Esophagus muscularis mucosa (tissue), 4 donors: Measurements from ENCODE around the gene NCOA3. TPM values are rescaled to one million over a fixed set of nuclear protein-coding genes. Genes with fewer than 3 reads are reported as not detected.
"Not testable (repeated sequence)": the region's sequence is repeated elsewhere in the genome, so short reads cannot be mapped to it uniquely, and the experiment has no call there.

Experiments used
- DNase-seq: peaks from one replicate; pipeline ENCODE4 v3.0.0-alpha.2; 2017; ENCODE audit errors: extremely low spot score
- H3K27ac ChIP-seq, 4 donors: fragments of 200-600 bp; sonication (generic); replicated peaks in 1 of 4; 1 replicate in 3 of 4; 2 replicates in 1 of 4; pipeline ENCODE4 v1.5.1; 2016 to 2019; ENCODE audit warnings: mild to moderate bottlenecking in 1 of 4
- H3K27me3 ChIP-seq, 4 donors: fragments of 200-600 bp; sonication (generic); one replicate each; pipeline versions ENCODE4 v1.5.1 to v1.6.0; 2016 to 2019
- H3K36me3 ChIP-seq, 4 donors: fragments of 200-600 bp; sonication (generic); one replicate each; pipeline ENCODE4 v1.5.1; 2016 to 2019
- H3K4me1 ChIP-seq, 4 donors: fragments of 200-600 bp; sonication (generic); one replicate each; pipeline ENCODE4 v1.5.1; 2016 to 2019
- H3K4me3 ChIP-seq, 4 donors: fragments of 200-600 bp; sonication (generic); 1 replicate in 2 of 4; 2 replicates in 2 of 4; pipeline ENCODE4 v1.5.1; 2016 to 2019; ENCODE audit warnings: mild to moderate bottlenecking in 4 of 4, moderate library complexity in 1 of 4
- H3K9me3 ChIP-seq, 4 donors: fragments of 200-600 bp; sonication (generic); 1 replicate in 3 of 4; 2 replicates in 1 of 4; pipeline ENCODE4 v1.5.1; 2016 to 2019
- EP300 ChIP-seq: sonication (generic); formaldehyde crosslinking; IDR thresholded peaks from one replicate; pipeline ENCODE4 v1.6.1; 2017; ENCODE audit warnings: antibody characterized with exemption
- POLR2A ChIP-seq: fragments of 450-650 bp; IDR thresholded peaks from one replicate; pipeline ENCODE4 v1.6.1; 2017; ENCODE audit warnings: antibody characterized with exemption, moderate library complexity, mild to moderate bottlenecking, low read depth
- POLR2AphosphoS5 ChIP-seq, 2 donors: sonication (generic); formaldehyde crosslinking; IDR thresholded peaks; one replicate each; pipeline ENCODE4 v1.6.1; 2017; ENCODE audit warnings: antibody characterized with exemption in 2 of 2
- WGBS: methylation state at CpG from one replicate; pipeline ENCODE4 v1.1.5; 2018; 5-methylcytosine and 5-hydroxymethylcytosine counted together
- intact Hi-C: fragments of 100-400 bp; cut with DNase I; formaldehyde crosslinking; loops from one replicate; pipeline ENCODE4 v1.15.1; 2023
- total RNA-seq, 4 donors: library from RNA; depleted of rRNA; stranded (reverse); fragments of >200 nt; gene quantifications; one replicate each; pipeline versions ENCODE4 v1.1.0 to v1.2.1, GENCODE V29; 2016
- TF ChIP-seq, protein P1 (sequence below), 3 experiments: fragments of 200-600 bp in 2 of 3; fragments of 450-650 bp in 1 of 3; sonication (generic) in 2 of 3; IDR thresholded peaks; one replicate each; pipeline ENCODE4 v1.5.1; 2017 to 2019; ENCODE audit warnings: antibody characterized with exemption in 3 of 3, mild to moderate bottlenecking in 2 of 3, moderate library complexity in 1 of 3

NCOA3 gene
- total RNA-seq, 4 donors from 2014 or later, result 25.7 to 51.4 (median 35.8) TPM

DNA sequence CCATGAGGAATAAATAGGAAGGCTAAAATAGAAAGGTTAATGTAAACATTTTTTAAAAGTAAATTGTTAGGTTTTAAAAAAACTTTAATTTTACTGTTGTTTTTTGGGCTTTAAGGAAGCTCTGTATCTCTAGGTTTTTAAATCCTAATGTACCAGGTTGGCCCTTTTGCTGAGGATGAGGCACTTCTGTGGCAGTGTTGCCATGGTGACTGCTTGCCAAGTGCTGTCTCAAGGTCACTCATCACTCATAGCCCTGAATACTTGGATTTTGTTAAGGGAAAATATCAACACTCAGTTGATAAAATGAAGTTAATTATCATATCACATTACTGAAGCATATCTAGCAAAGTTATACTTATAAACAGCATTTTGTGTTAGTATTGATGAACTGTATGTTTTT is 50.2 kb downstream of the NCOA3 start:
- Histone ChIP-seq H3K36me3 (no peaks in the 10 kb centered on the region), H3K9me3 (no peaks in the 10 kb centered on the region), H3K27ac (no peak overlapping the region), H3K4me3 (no peak overlapping the region), H3K27me3 (no peaks in the 10 kb centered on the region), H3K4me1 (peaks cover 5 to 16% (median 10%) of the 10 kb centered on the region in 4 donors)
- TF ChIP-seq POLR2A (no peak), POLR2AphosphoS5 (IDR thresholded peaks at IDR 0.05) (no peak), EP300 (no peak)
- TF ChIP-seq, protein P1, sequence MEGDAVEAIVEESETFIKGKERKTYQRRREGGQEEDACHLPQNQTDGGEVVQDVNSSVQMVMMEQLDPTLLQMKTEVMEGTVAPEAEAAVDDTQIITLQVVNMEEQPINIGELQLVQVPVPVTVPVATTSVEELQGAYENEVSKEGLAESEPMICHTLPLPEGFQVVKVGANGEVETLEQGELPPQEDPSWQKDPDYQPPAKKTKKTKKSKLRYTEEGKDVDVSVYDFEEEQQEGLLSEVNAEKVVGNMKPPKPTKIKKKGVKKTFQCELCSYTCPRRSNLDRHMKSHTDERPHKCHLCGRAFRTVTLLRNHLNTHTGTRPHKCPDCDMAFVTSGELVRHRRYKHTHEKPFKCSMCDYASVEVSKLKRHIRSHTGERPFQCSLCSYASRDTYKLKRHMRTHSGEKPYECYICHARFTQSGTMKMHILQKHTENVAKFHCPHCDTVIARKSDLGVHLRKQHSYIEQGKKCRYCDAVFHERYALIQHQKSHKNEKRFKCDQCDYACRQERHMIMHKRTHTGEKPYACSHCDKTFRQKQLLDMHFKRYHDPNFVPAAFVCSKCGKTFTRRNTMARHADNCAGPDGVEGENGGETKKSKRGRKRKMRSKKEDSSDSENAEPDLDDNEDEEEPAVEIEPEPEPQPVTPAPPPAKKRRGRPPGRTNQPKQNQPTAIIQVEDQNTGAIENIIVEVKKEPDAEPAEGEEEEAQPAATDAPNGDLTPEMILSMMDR (IDR thresholded peaks at IDR 0.05), result no peak
- DNase-seq, result no peak
- intact Hi-C loops, result no loop called here

GRCh38 chr20:47552996-47553395 is 51.3 kb downstream of the NCOA3 start:
- H3K4me1 ChIP-seq, result peaks cover 17 to 27% (median 21%) of the 10 kb centered on the region in 4 donors
- no peak overlapping the region for H3K27ac ChIP-seq
- WGBS, result 91% methylated on average over 9 of the region's 9 CpGs
- no peak for TF ChIP-seq POLR2A
- TF ChIP-seq, protein P1 (IDR thresholded peaks at IDR 0.05), result no peak
- no peak for TF ChIP-seq POLR2AphosphoS5 (IDR thresholded peaks at IDR 0.05)
- TF ChIP-seq EP300, result no peak
- no peaks in the 10 kb centered on the region for H3K36me3 ChIP-seq
- no peaks in the 10 kb centered on the region for H3K27me3 ChIP-seq
- intact Hi-C loops, result no loop called here
- no peak overlapping the region for H3K4me3 ChIP-seq
- no peak for DNase-seq
- H3K9me3 ChIP-seq, result no peaks in the 10 kb centered on the region

DNA sequence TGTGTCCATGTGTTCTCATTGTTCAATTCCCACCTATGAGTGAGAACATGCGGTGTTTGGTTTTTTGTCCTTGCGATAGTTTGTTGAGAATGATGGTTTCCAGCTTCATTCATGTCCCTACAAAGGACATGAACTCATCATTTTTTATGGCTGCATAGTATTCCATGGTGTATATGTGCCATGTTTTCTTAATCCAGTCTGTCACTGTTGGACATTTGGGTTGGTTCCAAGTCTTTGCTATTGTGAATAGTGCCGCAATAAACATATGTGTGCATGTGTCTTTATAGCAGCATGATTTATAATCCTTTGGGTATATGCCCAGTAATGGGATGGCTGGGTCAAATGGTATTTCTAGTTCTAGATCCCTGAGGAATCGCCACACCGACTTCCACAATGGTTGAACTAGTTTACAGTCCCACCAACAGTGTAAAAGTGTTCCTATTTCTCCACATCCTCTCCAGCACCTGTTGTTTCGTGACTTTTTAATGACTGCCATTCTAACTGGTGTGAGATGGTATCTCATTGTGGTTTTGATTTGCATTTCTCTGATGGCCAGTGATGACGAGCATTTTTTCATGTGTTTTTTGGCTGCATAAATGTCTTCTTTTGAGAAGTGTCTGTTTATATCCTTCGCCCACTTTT is 52.0 kb downstream of the NCOA3 start:
- peaks cover 24 to 34% (median 29%) of the 10 kb centered on the region in 4 donors for H3K4me1 ChIP-seq
- H3K36me3 ChIP-seq, H3K27me3 ChIP-seq, DNase-seq, H3K27ac ChIP-seq, H3K9me3 ChIP-seq, intact Hi-C loops, H3K4me3 ChIP-seq: not testable (repeated sequence)
- WGBS, result 94% methylated on average over 8 of the region's 8 CpGs

DNA sequence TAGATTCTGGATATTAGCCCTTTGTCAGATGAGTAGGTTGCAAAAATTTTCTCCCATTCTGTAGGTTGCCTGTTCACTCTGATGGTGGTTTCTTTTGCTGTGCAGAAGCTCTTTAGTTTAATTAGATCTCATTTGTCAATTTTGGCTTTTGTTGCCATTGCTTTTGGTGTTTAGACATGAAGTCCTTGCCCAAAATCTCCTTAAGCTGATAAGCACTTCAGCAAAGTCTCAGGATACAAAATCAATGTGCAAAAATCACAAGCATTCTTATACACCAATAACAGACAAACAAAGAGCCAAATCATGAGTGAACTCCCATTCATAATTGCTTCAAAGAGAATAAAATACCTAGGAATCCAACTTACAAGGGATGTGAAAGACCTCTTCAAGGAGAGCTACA is 52.6 kb downstream of the NCOA3 start:
- intact Hi-C loops, H3K9me3 ChIP-seq, H3K36me3 ChIP-seq, H3K27ac ChIP-seq, DNase-seq, H3K27me3 ChIP-seq, H3K4me3 ChIP-seq: not testable (repeated sequence)
- peaks cover 30 to 40% (median 34%) of the 10 kb centered on the region in 4 donors for H3K4me1 ChIP-seq

DNA sequence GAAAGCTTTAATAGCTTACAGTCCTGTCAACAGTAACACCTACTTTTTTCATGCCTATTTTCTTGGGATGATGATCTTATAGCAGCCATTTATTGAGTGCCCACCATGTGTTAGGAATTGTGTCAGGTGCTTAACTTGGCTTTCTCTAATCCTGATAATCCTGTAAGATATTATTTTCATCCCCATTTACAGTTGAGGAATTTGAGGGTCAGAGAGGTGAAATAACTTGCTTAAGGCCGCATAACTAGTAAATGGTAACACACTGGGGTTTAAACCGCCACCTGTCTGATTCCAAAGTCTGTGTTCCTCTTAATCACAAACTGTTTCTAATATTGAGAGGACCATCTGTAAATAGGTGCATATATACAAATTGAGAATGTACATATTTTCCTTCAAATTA is 55.5 kb downstream of the NCOA3 start:
- no peak overlapping the region for H3K27ac ChIP-seq
- no peak overlapping the region for H3K4me3 ChIP-seq
- H3K9me3 ChIP-seq, result no peaks in the 10 kb centered on the region
- H3K4me1 ChIP-seq, result peaks cover 49 to 62% (median 57%) of the 10 kb centered on the region in 4 donors
- H3K27me3 ChIP-seq, result no peaks in the 10 kb centered on the region
- intact Hi-C loops, result no loop called here
- H3K36me3 ChIP-seq, result no peaks in the 10 kb centered on the region
- no peak for DNase-seq
- WGBS, result 91% methylated on average over 2 of the region's 2 CpGs
- TF ChIP-seq POLR2AphosphoS5 (IDR thresholded peaks at IDR 0.05), result no peak
- no peak for TF ChIP-seq POLR2A
- TF ChIP-seq, protein P1 (IDR thresholded peaks at IDR 0.05), result no peak
- no peak for TF ChIP-seq EP300

- no peak for DNase-seq
- H3K36me3 ChIP-seq, result no peaks in the 10 kb centered on the region
- intact Hi-C loops, result no loop called here
- TF ChIP-seq POLR2AphosphoS5 (IDR thresholded peaks at IDR 0.05) (no peak), EP300 (no peak), POLR2A (no peak)
- TF ChIP-seq, protein P1 (IDR thresholded peaks at IDR 0.05), result no peak
- peaks cover 49 to 62% (median 58%) of the 10 kb centered on the region in 4 donors for H3K4me1 ChIP-seq
- H3K27ac ChIP-seq, result no peak overlapping the region
- no peaks in the 10 kb centered on the region for H3K27me3 ChIP-seq
- no peaks in the 10 kb centered on the region for H3K9me3 ChIP-seq
- no peak overlapping the region for H3K4me3 ChIP-seq
- WGBS, result 85% methylated on average over 7 of the region's 7 CpGs
These were observed 56.1 kb downstream of the NCOA3 start for GRCh38 chr20:47557791-47558190.
